Stimulated activated CD4-positive, alpha-beta T cell treated with anti-CD3 and anti-CD28 coated beads, Interleukin-12 subunit alpha, Interleukin-12 subunit beta, amount 100 ng/mL, for 48 hours (primary cell): ENCODE results near the gene SNRNP48.

Source experiments
- DNase-seq, 3 donors: peaks; one replicate each; pipeline ENCODE4 v3.0.0-alpha.2; 2020; ENCODE audit warnings: low read depth in 2 of 3, low spot score in 1 of 3

The SNRNP48 gene

GRCh38 chr6:7640607-7641577, 50.9 kb downstream of the SNRNP48 start:
- no peak for DNase-seq

- DNase-seq = no peak
Measured at GRCh38 chr6:7642791-7643190, 52.8 kb downstream of the SNRNP48 start.

GRCh38 chr6:7644417-7644816, 54.4 kb downstream of the SNRNP48 start:
- DNase-seq = no peak

GRCh38 chr6:7646394-7646793, 56.4 kb downstream of the SNRNP48 start:
- no peak for DNase-seq

- DNase-seq = no peak
Measured at GRCh38 chr6:7647504-7647903, 57.5 kb downstream of the SNRNP48 start.

- DNase-seq = no peak
Measured at GRCh38 chr6:7649037-7649810, 59.2 kb downstream of the SNRNP48 start.

GRCh38 chr6:7650878-7651277, 60.9 kb downstream of the SNRNP48 start:
- no peak for DNase-seq

GRCh38 chr6:7652957-7653356, 63.0 kb downstream of the SNRNP48 start:
- DNase-seq = no peak

- no peak for DNase-seq
Measured at GRCh38 chr6:7656355-7656754, 66.4 kb downstream of the SNRNP48 start.

GRCh38 chr6:7658543-7658942, 68.5 kb downstream of the SNRNP48 start:
- no peak for DNase-seq

GRCh38 chr6:7661364-7661763, 71.4 kb downstream of the SNRNP48 start:
- DNase-seq = no peak
